Measurements from ENCODE around the gene COL23A1.

COL23A1 gene

DNA sequence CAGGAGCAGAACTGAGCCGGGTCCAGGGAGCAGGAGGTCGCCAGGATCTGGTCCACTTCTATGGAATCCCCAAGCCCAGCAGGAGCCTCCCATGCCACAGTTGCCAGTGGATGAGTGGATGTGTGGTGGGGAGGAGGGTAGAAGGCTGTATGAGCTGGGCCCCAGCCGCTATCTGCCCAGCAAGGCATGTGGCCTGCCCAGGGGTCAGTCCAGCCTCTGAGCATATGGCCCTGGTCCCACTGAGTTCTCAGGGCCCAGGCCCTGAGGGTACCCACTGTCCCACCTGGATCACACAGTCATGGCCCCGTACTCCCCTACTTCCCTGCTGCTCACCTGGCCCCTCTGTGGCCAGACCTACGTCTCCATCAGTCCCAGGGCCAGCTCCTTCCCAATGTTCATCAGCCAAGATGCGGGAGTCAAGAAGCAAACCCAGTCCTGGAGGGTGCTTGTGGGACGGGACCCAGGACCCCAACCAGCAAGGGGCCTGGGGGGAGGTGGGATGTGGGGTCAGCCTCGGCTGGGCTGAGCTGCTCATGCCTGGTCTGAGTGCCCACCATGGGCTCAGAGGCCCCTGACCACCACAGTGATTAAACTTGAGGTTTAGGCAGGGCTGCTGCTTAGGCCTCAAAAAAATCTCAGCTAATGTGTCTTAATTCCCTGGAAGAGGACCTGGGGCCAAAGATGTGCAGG lies 152.7 kb downstream of the COL23A1 start:
- DNase-seq, result no peak

DNA sequence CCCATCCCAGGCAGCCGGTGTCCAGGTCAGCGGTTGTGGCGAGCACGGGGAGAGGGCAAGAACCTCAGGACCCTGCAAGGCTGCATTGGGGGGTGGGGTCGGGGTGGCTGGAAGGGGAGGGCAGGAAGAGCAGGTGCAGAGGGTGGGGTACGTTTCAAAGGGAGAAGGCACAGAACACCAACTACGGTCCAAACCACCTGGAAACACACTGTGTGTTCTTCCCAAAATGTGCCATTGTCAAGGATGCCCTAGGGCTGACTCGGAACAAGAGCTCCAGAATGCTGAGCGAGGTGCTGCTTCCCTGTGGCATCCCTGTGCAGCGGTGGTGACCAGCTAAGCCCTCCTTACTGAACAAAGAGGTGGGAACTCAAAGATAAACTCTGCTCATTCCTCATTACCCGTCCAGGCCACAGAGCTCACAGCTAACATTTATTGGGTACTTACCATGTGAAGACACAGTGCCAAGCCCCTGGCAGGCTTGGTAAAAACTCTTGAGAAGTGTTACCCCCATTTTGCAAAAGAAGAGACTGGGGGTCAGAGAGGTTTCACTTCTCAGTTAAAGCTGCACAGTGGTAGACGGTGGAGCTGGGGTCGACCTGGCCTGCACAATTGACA lies 153.8 kb downstream of the COL23A1 start:
- no peak for DNase-seq

- no peak for DNase-seq
Observed at GRCh38 chr5:178435321-178436238, 154.6 kb downstream of the COL23A1 start.

DNA sequence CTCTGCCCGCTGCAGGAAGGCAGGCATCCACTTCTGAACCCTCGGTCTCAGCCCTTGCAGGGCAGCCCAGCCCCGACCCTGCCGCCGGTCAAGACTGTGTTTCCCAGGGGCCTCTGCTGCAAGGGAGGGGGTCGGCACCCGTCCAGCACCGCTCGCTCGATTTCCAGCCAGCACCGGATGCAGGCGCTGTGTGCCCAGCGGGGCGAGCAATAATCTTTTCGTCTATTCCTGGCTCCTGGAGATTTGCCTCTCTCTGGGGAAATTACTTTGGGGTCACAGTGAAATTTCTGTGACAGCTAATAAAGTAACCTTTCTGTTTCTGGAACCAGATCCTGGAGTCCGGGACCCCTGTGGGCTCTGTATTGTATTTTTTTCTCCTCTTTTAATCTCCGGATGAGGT lies 155.3 kb downstream of the COL23A1 start:
- peak in 31 of 51 donors; percentile 10 to 66 (median 34) for DNase-seq

DNA sequence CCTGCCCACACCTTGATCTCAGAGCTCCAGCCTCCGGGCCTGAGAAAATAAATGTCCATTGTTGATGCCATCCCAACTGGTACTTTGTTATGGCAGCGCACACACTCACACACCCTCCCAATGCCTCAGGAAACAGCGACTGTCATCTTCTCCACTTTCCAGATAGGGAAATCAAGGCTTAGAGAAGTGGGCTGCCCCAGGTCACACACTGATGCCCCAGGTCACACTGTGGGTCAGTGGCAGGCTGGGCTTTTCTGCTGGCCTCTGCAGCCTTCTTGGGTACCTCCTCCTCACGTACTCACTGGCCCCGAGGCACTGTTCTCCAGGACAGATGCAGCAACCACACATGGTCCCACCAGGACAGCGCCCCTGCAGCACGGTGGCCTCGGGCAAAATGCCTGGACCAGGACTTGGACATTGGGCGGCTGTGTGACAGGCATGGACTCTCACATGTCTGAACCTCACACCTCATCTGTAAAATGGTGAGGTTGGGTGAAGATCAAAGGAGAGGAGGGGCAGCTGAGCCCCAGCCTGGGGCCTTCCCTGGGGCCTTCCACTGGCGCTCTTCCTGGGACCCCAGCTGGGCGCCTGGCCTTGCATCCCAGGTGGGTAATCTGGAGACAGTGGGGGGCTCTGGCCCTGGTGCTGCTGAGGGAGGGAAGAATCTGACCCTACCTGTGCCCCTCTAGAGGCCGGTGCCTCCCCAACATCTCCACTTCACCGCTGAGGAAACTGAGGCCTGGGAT lies 156.0 kb downstream of the COL23A1 start:
- no peak for DNase-seq

DNA sequence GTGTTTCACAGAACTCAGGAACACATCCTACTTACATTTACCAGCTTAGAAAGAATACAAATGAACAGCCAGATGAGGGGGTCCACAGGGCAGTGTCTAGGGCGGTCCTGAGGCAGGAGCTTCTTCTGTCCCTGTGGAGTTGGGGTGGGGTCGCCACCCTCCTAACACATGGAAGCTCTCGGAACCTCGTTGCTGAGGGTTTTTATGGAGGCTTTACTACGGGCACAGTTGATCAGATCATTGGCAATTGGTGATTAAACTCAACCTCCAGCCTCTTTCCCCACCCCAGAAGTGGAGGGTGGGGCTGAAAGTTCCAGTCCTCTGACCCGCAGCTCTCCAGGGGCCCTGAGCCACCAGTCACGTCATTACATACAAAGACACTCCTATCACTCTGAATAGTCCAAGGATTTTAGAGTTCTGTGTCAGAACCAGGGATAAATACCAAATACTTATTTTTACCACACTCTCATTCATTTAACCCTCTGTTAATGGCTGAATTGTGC lies 156.9 kb downstream of the COL23A1 start:
- no peak for DNase-seq

- no peak for DNase-seq
Observed at GRCh38 chr5:178432421-178433272, 157.5 kb downstream of the COL23A1 start.

DNA sequence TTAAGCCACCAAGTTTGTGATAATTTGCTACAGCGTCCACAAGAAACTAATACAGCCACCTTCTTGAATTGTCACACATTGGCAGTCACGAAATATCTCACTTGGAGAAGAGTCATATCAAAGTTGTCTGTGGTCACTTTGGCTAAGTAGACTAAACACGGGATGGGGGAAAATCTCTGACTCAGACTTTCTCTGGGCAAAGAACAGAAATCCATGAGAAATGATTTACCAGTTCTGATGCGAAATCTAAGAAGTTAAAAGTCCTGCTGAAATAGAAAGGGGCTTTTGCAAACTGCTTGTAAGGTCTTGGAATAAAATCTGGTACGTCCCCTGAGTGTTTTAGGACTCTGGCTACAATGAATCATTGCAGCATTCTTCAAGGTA lies 158.4 kb downstream of the COL23A1 start:
- no peak for DNase-seq

GRCh38 chr5:178431063-178431781 lies 159.0 kb downstream of the COL23A1 start:
- DNase-seq, result no peak

DNA sequence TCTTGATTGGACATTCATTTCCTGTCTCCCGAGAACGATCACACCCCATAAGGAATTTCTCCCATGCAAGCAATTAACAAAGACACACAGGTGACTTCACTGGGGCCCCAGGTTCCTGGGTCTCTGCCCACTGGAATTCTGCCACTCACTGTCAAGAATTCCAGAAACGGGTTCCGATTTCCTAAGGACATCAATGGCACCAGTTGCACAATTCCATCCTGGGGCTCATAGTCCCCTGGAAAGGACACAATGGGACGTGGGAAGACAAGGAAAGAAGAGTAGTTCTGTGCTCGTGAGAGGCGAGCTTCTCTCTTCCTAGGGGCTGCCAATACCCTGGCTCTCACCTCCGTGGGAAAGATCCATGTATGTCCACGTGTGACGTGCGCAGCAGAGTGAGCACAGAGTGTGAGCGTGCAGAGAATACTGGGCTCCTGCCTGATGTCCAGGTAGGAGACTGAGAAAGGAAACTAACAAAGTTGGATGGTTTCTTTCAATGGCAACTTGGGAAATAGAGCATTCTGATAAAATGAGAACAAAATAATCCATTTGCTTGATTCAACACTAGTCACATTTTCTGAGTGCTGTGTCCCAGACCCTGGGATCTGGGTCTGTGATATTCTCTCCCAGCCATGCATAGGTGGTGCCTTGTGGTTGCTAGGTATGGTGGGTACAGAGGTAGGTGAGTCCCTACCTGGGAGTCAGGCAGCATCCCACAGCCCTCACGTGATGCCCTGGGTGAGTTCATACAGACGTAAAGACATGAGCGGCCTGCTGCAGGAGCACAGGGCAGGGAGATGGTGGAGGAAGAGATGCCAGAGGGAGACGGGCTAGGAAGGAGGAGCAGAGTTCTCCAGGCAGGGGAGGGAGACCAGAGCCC lies 159.8 kb downstream of the COL23A1 start:
- no peak for DNase-seq

DNA sequence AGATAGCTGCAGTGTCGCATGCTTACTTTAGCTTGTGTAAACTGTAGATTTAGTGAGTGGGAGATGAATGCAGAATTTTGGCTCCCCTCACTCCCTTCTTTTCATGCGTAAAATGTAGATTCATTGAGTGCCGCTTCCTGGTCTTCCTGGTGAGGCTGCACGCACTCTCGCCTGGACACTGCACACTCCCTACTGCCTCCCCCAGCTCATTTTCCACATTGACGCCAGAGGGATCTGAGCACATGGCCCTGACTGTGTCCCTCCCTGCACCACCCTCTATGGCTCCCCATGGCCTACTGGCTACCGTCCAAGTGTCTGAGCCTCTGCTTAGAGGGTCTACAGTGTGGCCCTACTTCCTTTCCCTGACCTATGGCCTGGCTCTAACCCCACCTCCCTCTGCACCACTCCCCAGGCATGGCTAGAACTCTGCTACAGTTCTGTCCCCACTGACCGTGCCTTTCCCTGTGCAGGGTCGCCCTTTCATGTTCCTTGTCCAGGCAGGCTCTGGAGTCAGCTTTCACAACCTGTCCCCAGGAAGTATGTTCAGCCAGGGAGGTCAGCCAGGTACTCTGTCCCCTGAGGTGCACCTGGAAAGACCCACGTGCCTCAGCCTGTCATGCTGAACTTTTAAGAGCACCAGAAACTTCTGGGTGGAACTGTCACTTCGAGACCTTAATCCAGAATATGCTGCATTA lies 160.6 kb downstream of the COL23A1 start:
- DNase-seq, result no peak

DNA sequence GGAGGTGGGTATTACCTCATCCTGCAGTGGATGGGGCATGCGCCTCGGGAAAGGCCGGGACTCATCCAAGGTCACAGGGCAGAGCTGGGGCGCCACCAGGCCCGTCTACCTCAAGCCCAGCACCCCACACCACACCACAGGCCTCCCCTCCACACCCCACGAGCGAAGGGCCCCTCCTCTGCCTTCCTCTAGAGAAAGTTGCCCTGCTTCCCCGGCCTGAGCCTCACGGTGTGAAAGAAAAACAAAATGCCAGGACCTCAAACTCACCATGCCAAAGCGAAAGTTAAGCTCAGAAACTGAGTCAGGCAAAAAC lies 161.1 kb downstream of the COL23A1 start:
- DNase-seq, result peak in 1 of 51 donors; percentile 19

DNA sequence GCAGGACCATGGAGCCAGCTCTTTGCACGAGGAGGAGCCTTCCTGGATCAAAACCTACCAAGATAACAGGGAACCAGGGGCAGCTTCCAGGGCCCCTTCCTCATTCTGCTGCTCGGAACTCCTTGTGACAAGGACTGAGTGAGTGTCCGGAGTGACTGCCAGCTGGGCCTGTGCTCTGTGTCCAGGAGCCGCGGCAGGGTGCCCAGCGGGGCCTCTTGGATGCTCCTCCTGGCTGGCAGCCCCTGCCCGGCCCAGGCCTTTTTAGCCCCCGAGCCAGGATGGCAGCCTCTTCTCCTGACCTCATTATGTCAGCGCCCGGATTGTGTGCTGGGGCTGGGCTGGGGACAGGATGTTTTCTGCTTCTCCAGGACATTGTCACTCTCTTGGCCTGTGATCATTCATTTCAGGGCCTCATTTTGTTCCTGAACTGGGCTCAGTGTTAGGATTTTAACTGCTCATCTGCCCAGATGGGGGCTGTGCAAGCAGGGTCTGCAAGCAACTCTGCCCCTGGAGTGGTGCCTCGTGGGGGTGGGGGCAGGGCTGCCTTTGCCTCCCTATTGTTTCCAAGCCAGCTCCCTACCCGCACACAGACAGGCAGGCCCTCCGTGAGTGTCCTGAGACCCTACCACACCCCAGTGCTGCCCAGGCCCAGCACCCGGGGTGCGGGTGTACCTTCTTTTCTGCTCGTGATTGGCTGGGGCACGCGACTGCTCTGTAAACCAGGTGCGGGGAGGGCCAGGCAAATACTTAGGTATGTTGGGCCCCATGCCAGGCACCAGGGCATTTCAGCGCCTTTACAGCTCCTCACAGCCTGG lies 161.6 kb downstream of the COL23A1 start:
- DNase-seq, result peak in 43 of 51 donors; percentile 11 to 87 (median 58)

DNA sequence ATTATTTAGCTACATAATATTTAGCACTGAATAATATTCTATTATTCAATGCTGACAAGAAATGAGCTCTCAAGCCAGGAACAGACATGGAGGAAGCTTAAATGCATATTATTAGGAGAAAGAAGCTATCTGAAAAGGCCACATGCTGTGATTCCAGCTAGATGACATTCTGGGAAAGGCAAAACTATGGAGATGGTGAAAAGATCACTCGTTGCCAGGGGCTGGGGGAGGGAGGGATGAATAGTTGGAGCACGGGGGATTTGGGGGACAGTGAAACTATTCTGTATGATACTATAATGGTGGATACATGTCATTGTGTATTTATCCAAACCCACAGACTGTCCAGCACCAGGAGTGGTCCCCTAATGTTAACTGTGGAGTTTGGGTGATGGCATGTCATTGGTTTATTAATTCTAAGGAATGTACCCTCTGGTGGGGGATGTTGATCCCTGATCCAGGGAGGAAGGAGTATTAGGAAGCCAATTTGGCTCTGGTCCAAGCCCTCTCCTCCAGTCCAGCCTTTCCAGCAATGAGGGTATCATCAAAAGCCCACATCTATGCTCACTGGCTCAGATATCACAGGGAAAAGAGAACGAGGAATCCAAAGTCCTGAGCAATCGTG lies 162.5 kb downstream of the COL23A1 start:
- DNase-seq, result no peak

DNA sequence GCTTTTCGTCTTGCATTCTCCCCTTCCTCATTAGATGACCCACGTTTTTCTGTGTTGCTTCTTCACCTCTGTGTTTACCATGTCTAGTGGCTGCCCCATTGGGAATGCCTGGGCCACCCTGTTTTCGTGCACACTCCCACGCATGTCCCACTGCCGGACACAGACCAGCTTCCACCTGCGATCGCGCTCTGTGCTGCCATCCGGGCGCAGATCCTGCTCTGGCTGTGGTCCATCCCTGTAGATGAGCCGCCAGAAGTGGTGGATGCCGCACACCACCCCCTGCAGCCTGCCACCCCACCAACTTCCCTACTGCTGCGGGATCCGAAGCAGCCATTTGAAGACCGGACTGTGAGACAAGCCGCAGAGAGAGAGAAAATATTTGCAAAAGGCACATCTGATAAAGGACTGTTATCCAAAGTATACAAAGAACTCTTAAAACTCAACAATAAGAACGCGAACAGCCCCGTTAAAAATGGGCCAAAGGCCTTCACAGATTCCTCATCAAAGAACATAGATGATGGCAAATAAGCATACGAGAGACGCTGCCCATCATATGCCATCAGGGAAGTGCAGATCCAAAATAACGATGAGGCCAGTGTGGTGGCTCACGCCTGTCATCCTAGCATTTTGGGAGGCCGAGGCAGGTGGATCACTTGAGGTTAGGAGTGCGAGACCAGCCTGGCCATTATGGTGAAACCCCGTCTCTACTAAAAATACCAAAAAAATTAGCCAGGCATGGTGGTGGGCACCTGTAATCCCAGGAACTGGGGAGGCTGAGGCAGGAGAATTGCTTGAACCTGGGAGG lies 163.7 kb downstream of the COL23A1 start:
- no peak for DNase-seq

DNA sequence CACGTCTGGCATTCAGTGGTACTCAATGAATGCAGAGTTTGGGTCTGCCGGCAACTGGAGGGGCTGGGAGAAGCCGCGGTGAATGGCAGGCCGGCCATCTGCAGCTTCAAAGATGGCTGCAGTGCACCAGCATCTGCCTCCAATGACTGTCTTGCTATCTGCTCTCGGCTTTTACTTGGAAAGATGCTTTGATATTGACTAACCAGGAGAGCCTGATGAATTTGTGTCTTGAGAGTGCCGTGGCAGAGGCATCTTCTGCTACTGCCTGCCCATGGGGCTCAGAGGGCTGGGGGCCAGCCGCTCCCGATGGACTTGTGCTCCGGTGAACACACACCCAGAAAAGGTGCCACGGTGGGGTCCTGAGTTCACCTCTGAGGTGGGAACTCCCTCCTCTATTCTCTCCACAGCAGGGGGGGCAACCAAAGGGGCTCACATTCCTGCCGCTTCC lies 164.5 kb downstream of the COL23A1 start:
- DNase-seq, result no peak
